Kidney epithelial cell (primary cell): ENCODE measurements around the gene THADA. TPM values are rescaled to one million over a fixed set of nuclear protein-coding genes. Genes with fewer than 3 reads are reported as not detected.

Experiments
- DNase-seq: peaks from one replicate; pipeline ENCODE4 v3.0.0-alpha.2; 2010; ENCODE audit warnings: low read depth
- H3K27me3 ChIP-seq: 2 replicates; pipeline ENCODE4 v1.6.0; 2011; ENCODE audit warnings: low read length; ENCODE audit not compliant: control insufficient read depth, insufficient read depth
- H3K36me3 ChIP-seq: 2 replicates; pipeline ENCODE4 v1.5.1; 2011; ENCODE audit warnings: low read length; ENCODE audit not compliant: control insufficient read depth, insufficient read depth
- H3K4me3 ChIP-seq: 2 replicates; pipeline ENCODE4 v1.5.1; 2011; ENCODE audit warnings: low read depth, mild to moderate bottlenecking, control low read depth, low read length
- total RNA-seq: library from RNA; depleted of rRNA; stranded (reverse); fragments of >200 nt; gene quantifications from 2 replicates; pipeline ENCODE4 v1.2.3, GENCODE V29; 2015
- TF ChIP-seq, protein P1 (sequence below): IDR thresholded peaks from 2 replicates; pipeline ENCODE4 v1.5.1; 2011; ENCODE audit warnings: mild to moderate bottlenecking, moderate library complexity, low read length, control low read depth, inconsistent platforms; ENCODE audit not compliant: insufficient read depth, poor library complexity, severe bottlenecking

THADA gene
- total RNA-seq, 1 donor from 2014 or later: 21.5 TPM

DNA sequence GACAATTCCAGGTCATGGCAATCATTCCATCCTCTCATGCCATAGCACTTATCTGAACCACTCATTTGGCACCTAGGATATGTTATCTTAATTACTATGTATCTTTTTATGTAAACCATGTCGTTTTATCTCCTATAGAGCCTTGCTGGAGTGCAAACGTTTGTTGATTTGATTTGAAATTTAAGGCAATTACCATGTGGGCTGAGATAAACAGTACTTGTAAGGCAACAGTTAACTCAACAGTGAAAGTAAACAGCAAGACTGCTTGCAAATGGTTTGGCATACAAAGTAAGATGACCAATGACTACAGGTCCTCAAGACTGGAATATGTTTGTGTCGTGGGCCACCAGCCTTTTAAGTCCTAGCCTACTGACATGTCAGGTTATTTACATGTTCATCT lies 235.7 kb downstream of the THADA start:
- Histone ChIP-seq H3K36me3 (no peaks in the 10 kb centered on the region), H3K4me3 (no peak overlapping the region), H3K27me3 (no peaks in the 10 kb centered on the region)
- DNase-seq: no peak
- TF ChIP-seq, protein P1, sequence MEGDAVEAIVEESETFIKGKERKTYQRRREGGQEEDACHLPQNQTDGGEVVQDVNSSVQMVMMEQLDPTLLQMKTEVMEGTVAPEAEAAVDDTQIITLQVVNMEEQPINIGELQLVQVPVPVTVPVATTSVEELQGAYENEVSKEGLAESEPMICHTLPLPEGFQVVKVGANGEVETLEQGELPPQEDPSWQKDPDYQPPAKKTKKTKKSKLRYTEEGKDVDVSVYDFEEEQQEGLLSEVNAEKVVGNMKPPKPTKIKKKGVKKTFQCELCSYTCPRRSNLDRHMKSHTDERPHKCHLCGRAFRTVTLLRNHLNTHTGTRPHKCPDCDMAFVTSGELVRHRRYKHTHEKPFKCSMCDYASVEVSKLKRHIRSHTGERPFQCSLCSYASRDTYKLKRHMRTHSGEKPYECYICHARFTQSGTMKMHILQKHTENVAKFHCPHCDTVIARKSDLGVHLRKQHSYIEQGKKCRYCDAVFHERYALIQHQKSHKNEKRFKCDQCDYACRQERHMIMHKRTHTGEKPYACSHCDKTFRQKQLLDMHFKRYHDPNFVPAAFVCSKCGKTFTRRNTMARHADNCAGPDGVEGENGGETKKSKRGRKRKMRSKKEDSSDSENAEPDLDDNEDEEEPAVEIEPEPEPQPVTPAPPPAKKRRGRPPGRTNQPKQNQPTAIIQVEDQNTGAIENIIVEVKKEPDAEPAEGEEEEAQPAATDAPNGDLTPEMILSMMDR: no peak

DNA sequence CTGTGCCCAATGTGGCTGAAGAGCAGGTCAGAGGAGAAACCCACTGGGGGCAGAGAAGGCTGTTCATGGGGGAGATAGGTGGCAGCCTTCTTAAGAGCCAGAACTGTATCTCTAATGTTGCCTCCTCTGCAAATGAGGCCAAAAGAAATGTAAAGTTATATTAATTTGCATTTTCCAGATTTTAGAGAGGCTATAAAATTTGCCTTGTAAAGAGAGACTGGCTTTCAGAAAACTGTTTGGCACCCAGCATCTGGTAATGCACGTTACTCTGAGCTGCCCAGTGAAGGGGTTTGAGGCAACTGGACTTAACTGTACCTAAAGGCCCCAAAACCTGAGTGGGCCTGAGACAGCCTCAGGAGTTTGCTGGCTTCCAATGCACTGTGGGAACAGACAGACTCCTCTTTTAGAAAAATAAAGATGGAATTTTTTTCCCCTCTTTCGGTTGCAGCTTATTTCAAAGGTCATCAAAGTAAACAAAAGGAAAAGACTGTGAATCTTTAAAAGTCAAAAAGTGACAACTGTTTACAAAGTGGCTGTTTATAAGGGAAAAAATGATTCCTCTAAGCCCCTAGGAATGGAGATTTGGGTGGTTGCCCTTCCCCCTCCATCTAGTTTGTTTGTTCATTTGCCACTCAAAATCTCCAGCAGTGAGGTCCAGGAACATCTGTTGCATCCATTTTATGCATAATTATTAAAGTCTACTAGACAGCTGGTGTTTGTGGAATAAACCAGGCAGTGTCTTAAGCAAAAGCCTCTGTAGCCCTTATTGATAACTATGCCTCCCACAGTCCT lies 237.2 kb downstream of the THADA start:
- DNase-seq: no peak
- no peaks in the 10 kb centered on the region for H3K36me3 ChIP-seq

DNA sequence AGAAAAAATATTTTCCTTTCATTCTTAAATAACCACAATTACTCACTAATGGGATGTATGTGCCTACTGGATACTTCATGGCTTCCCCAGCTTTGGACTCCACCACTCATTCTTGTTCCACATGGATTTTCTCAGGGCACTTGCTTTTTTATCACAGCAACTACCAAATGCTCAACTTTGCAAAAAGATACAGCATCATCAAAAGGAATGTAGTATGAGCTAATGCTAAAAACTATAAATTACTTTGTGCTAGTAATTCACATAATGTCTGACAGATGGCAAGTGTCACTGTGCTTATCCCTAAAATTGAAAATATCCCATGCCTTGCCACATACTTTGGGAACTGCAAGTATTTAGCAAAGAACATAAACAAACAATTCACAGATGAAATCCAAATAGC lies 239.1 kb downstream of the THADA start:
- TF ChIP-seq, protein P1: no peak
- no peak for DNase-seq
- H3K36me3 ChIP-seq: no peaks in the 10 kb centered on the region
- H3K4me3 ChIP-seq: no peak overlapping the region
- H3K27me3 ChIP-seq: no peaks in the 10 kb centered on the region

More for the DNA sequence above, 237.2 kb downstream of the THADA start:
- TF ChIP-seq, protein P1: no peak
- Histone ChIP-seq H3K27me3 (no peaks in the 10 kb centered on the region), H3K4me3 (no peak overlapping the region)

DNA sequence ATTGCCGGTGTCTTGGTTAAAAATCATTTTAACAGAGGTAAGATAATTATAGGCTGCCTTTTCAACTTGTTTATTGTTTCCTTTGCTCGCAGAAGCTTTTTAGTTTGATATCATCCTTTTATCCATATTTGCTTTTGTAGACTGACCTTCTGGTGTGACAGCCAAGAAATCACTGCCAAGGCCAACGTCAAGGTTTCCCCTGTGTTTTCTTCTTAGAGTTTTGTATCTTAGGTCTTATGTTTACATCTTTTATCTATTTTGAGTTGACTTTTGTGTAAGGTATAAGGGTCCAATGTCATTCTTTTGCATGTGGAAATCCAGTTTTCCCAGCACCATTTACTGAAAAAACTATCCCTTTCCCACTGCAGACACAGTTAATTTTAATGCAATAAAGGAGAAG lies 240.4 kb downstream of the THADA start:
- Histone ChIP-seq H3K36me3 (no peaks in the 10 kb centered on the region), H3K27me3 (no peaks in the 10 kb centered on the region), H3K4me3 (no peak overlapping the region)
- TF ChIP-seq, protein P1: no peak
- DNase-seq: no peak

DNA sequence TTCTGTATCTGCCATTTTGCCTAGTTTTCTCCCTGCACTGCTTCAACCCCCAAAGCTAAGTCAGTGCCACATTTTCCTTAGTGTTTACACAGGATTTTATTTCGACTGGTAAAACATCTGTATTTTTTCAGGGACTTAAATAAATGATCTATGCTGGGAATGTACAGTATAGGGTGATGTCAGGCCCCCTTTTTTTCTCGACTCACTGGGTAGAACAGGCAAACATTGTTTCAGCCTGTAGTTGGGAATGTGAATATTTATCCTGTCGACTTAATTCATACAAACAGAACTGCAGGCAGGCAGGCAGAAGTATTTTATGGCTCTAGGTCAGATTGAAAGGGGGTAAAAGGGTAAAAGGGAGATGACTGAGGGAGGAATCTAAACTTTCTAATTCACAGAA lies 245.9 kb downstream of the THADA start:
- no peak overlapping the region for H3K4me3 ChIP-seq
- no peaks in the 10 kb centered on the region for H3K36me3 ChIP-seq
- TF ChIP-seq, protein P1: no peak
- no peaks in the 10 kb centered on the region for H3K27me3 ChIP-seq
- DNase-seq: no peak

DNA sequence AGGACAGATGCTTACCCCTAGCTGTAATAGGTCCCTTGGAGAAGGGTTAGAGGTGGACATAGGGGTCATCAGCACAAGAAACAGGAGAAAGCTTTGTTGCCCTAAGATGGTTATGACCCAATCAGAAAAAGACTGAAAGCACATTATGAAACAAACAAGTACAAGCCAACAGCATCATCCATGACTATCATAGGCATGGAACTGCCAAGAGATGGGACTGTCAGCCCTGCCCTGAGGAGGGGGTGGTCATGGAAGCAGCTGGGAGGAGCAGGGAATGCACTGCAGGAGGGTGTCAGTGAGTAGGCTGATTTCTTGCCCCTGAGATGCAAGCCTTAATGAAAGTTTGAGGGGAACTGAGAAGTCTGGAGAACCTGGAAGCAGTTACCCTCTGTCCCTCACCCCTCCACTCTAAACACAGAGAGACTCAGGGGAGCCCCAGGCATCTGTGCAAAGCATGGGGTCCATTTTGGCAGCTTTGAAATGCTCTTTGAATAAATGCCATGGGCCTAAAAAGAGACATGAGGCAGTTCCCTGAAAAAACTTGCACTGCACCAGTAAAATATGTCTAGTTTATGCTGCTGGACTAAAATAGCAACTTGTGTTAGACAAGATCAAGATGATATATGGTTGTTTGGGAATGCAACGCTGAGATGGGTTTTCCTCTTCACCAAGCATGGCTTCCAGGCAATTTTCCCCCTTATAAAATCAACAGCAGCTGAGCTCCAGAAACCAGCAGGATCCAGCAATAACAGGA lies 246.8 kb downstream of the THADA start:
- DNase-seq: no peak
- Histone ChIP-seq H3K36me3 (no peaks in the 10 kb centered on the region), H3K27me3 (no peaks in the 10 kb centered on the region), H3K4me3 (no peak overlapping the region)
- TF ChIP-seq, protein P1: no peak
